Aorta (tissue), 5 donors: Measurements from ENCODE around the gene PGAM2. TPM values are rescaled to one million over a fixed set of nuclear protein-coding genes. Genes with fewer than 3 reads are reported as not detected.
A peak's percentile ranks its signal among the peaks of the same experiment; 100 is the strongest.

ENCODE experiments used
- ATAC-seq: fragments of 200-7000 bp; cut with Tn5 transposase; one replicate; pipeline ENCODE4 v1.9.1; 2022; ENCODE audit warnings: moderate library complexity; ENCODE audit not compliant: low FRiP score
- DNase-seq, 2 donors: peaks; one replicate each; pipeline ENCODE4 v3.0.0-alpha.2; 2020
- H3K27ac ChIP-seq, 2 donors: one replicate each; pipeline ENCODE4 v1.5.1; 2013; ENCODE audit warnings: low read length in 2 of 2, mild to moderate bottlenecking in 2 of 2, moderate library complexity in 2 of 2, control low read depth in 1 of 2, inconsistent platforms in 1 of 2, low read depth in 1 of 2
- H3K27me3 ChIP-seq, 2 donors: one replicate each; pipeline ENCODE4 v1.6.1; 2013; ENCODE audit warnings: control low read depth in 1 of 2, low read length in 1 of 2, mild to moderate bottlenecking in 1 of 2, moderate library complexity in 1 of 2; ENCODE audit not compliant: insufficient read depth in 2 of 2, control insufficient read depth in 1 of 2
- H3K36me3 ChIP-seq, 2 donors: one replicate each; pipeline ENCODE4 v1.6.1; 2013; ENCODE audit warnings: control low read depth in 1 of 2, low read length in 1 of 2, mild to moderate bottlenecking in 1 of 2; ENCODE audit not compliant: insufficient read depth in 2 of 2, control insufficient read depth in 1 of 2
- H3K4me1 ChIP-seq, 2 donors: one replicate each; pipeline ENCODE4 v1.6.1; 2013; ENCODE audit warnings: low read length in 2 of 2, control low read depth in 1 of 2, mild to moderate bottlenecking in 1 of 2, moderate library complexity in 1 of 2; ENCODE audit not compliant: insufficient read depth in 2 of 2, control insufficient read depth in 1 of 2
- H3K4me3 ChIP-seq, 2 donors: one replicate each; pipeline ENCODE4 v1.5.1; 2013; ENCODE audit warnings: low read length in 2 of 2, control low read depth in 1 of 2, mild to moderate bottlenecking in 1 of 2
- H3K9me3 ChIP-seq: one replicate; pipeline ENCODE4 v1.6.1; 2013; ENCODE audit warnings: mild to moderate bottlenecking, low read length; ENCODE audit not compliant: control insufficient read depth
- WGBS, 2 donors: extraction: QIAGEN DNeasy Blood & Tissue Kit; methylation state at CpG; one replicate each; pipeline ENCODE4 v1.1.7; 2013; 5-methylcytosine and 5-hydroxymethylcytosine counted together
- intact Hi-C, 2 donors: fragments of 100-400 bp; cut with DNase I; formaldehyde crosslinking; loops; one replicate each; pipeline versions ENCODE4 v1.14.2 to v1.15.0; 2022
- polyA plus RNA-seq, 2 donors: library from polyadenylated mRNA; stranded (reverse); fragments of 200-250 nt; gene quantifications; one replicate each; pipeline ENCODE4 v1.2.3, GENCODE V29; 2013
- total RNA-seq, 2 donors: library from RNA; stranded (reverse); fragmentation: NEBNext Ultra II Directional; extraction: Animal tissue kit (Norgen Biotek cat#: 25700); gene quantifications; one replicate each; pipeline ENCODE4 v1.2.1, GENCODE V29; 2021
- donor health status: healthy with polysubstance abuse.
- donor health status: Bipolar disorder and iron deficiency.
- donor health status: DM: no; HTN: no; CAD: no.
- donor health status: DM: no; HTN: no; CAD: no.
- donor health status: DM: yes; HTN: yes; CAD: no.

PGAM2 gene
- total and polyA plus RNA-seq, 4 donors, result 4.1 to 9.5 (median 6.4) TPM

GRCh38 chr7:44060948-44061644 is 4.3 kb downstream of the PGAM2 start:
- no peaks in the 10 kb centered on the region for H3K4me1 ChIP-seq
- H3K4me3 ChIP-seq, result no peak overlapping the region
- no peaks in the 10 kb centered on the region for H3K27me3 ChIP-seq
- peaks cover 3 to 6% of the 10 kb centered on the region in 2 donors for H3K36me3 ChIP-seq
- 70 to 73% methylated on average over 8 of the region's 8 CpGs for WGBS, 2 donors
- H3K27ac ChIP-seq, result no peak overlapping the region
- ATAC-seq, result no peak
- DNase-seq, result peak in 1 of 2 donors; percentile 62
- intact Hi-C loops, result no loop called here
- no peaks in the 10 kb centered on the region for H3K9me3 ChIP-seq

GRCh38 chr7:44060091-44060947 is 5.0 kb downstream of the PGAM2 start:
- Histone ChIP-seq H3K9me3 (no peaks in the 10 kb centered on the region), H3K4me3 (no peak overlapping the region), H3K27me3 (no peaks in the 10 kb centered on the region), H3K36me3 (peaks cover 3 to 6% of the 10 kb centered on the region in 2 donors), H3K4me1 (no peaks in the 10 kb centered on the region), H3K27ac (no peak overlapping the region)
- ATAC-seq, result no peak
- intact Hi-C loops, result no loop called here
- WGBS, 2 donors, result 90 to 91% methylated on average over 21 of the region's 21 CpGs
- DNase-seq, result peak; percentile 37 to 65

- Histone ChIP-seq H3K4me1 (no peaks in the 10 kb centered on the region), H3K27me3 (no peaks in the 10 kb centered on the region), H3K9me3 (no peaks in the 10 kb centered on the region), H3K36me3 (peaks cover 3 to 6% of the 10 kb centered on the region in 2 donors), H3K4me3 (no peak overlapping the region), H3K27ac (no peak overlapping the region)
- peak; percentile 44 to 55 for DNase-seq
- WGBS, 2 donors, result 89 to 91% methylated on average over 14 of the region's 14 CpGs
- ATAC-seq, result no peak
- intact Hi-C loops, result loop anchor here in 1 of 2 donors (10.0 kb wide), 1 partner anchor 505 kb away; no protein-coding TSS in a partner anchor
Observed at GRCh38 chr7:44059219-44060090, 5.9 kb downstream of the PGAM2 start.

- 86 to 90% methylated on average over 7 of the region's 7 CpGs for WGBS, 2 donors
- Histone ChIP-seq H3K27ac (no peak overlapping the region), H3K27me3 (no peaks in the 10 kb centered on the region), H3K36me3 (peaks cover 3 to 6% of the 10 kb centered on the region in 2 donors), H3K4me1 (no peaks in the 10 kb centered on the region), H3K4me3 (no peak overlapping the region), H3K9me3 (no peaks in the 10 kb centered on the region)
- DNase-seq (peak in 1 of 2 donors; percentile 40), ATAC-seq (no peak)
- intact Hi-C loops, result loop anchor here in 1 of 2 donors (10.0 kb wide), 1 partner anchor 506 kb away; no protein-coding TSS in a partner anchor
Observed at GRCh38 chr7:44058759-44059218, 6.6 kb downstream of the PGAM2 start.

- intact Hi-C loops, result loop anchor here in 1 of 2 donors (10.0 kb wide), 1 partner anchor 507 kb away; no protein-coding TSS in a partner anchor
- no peaks in the 10 kb centered on the region for H3K4me1 ChIP-seq
- no peak overlapping the region for H3K4me3 ChIP-seq
- ATAC-seq, result no peak
- peak in 1 of 2 donors; percentile 41 for DNase-seq
- peaks cover 3 to 6% of the 10 kb centered on the region in 2 donors for H3K36me3 ChIP-seq
- H3K27ac ChIP-seq, result no peak overlapping the region
- WGBS, 2 donors, result 89 to 92% methylated on average over 30 of the region's 30 CpGs
- H3K27me3 ChIP-seq, result no peaks in the 10 kb centered on the region
- no peaks in the 10 kb centered on the region for H3K9me3 ChIP-seq
Observed at GRCh38 chr7:44057849-44058758, 7.3 kb downstream of the PGAM2 start.

- no peaks in the 10 kb centered on the region for H3K27me3 ChIP-seq
- no peaks in the 10 kb centered on the region for H3K9me3 ChIP-seq
- ATAC-seq, result no peak
- H3K27ac ChIP-seq, result no peak overlapping the region
- intact Hi-C loops, result loop anchor here in 1 of 2 donors (10.0 kb wide), 1 partner anchor 507 kb away; no protein-coding TSS in a partner anchor
- peaks cover 3 to 9% of the 10 kb centered on the region in 2 donors for H3K36me3 ChIP-seq
- 88 to 91% methylated on average over 11 of the region's 11 CpGs for WGBS, 2 donors
- H3K4me3 ChIP-seq, result no peak overlapping the region
- peak in 1 of 2 donors; percentile 49 for DNase-seq
- H3K4me1 ChIP-seq, result no peaks in the 10 kb centered on the region
Observed at GRCh38 chr7:44057181-44057848, 8.1 kb downstream of the PGAM2 start.

GRCh38 chr7:44056681-44057080 is 8.7 kb downstream of the PGAM2 start:
- Histone ChIP-seq H3K27ac (no peak overlapping the region), H3K27me3 (no peaks in the 10 kb centered on the region), H3K9me3 (no peaks in the 10 kb centered on the region), H3K36me3 (peaks cover 3 to 10% of the 10 kb centered on the region in 2 donors), H3K4me1 (no peaks in the 10 kb centered on the region), H3K4me3 (no peak overlapping the region)
- DNase-seq, result peak in 1 of 2 donors; percentile 43
- no peak for ATAC-seq
- WGBS, 2 donors, result 86 to 88% methylated on average over 7 of the region's 7 CpGs
- intact Hi-C loops, result loop anchor here in 1 of 2 donors (10.0 kb wide), 1 partner anchor 508 kb away; no protein-coding TSS in a partner anchor
